ENCODE measurements around the gene MEAF6. TPM values are rescaled to one million over a fixed set of nuclear protein-coding genes. Genes with fewer than 3 reads are reported as not detected.

MEAF6 gene
- total and polyA plus RNA-seq, 2 of the 4 experiments (the other 2 are of a cell fraction): 36.2 to 40.7 TPM

GRCh38 chr1:37453647-37454046 lies 60.9 kb downstream of the MEAF6 start:
- Histone ChIP-seq H3K4me1 (ENCODE audit: control insufficient read depth, insufficient read depth, low read length) (peaks cover 4% of the 10 kb centered on the region), H3K9ac (ENCODE audit: low read depth, low read length) (no peak overlapping the region), H3K14ac (replicated peaks; ENCODE audit: low read depth, low read length) (no peak overlapping the region), H3K9me1 (ENCODE audit: insufficient read depth, low read length) (no peaks in the 10 kb centered on the region), H3K18ac (ENCODE audit: low read depth, low read length) (no peak overlapping the region), H3K4me3 (ENCODE audit: insufficient read depth, low read depth, low read length) (no peak overlapping the region), H4K5ac (ENCODE audit: low read depth, low read length) (no peak overlapping the region), H3K36me3 (ENCODE audit: control insufficient read depth, insufficient read depth, low read length) (no peaks in the 10 kb centered on the region), H3K56ac (ENCODE audit: extremely low read depth, insufficient read depth, low read length) (no peak overlapping the region), H2BK20ac (ENCODE audit: low read depth, low read length) (no peak overlapping the region), H3K4me2 (ENCODE audit: low read depth, low read length) (no peak overlapping the region), H3K79me1 (ENCODE audit: low read depth in 1 of 2, low read length in 2 of 2) (peaks cover 0 to 3% of the 10 kb centered on the region in 2 experiments; a peak in 1 of 4 replicates), H2BK120ac (ENCODE audit: low read depth, low read length) (no peak overlapping the region), H4K8ac (ENCODE audit: low read depth in 2 of 2, low read length in 2 of 2) (no peak overlapping the region), H2AK5ac (ENCODE audit: low read depth, low read length) (no peak overlapping the region), H2AK9ac (replicated peaks; ENCODE audit: low read depth, low read length, poor library complexity) (no peak overlapping the region), H3K27ac (ENCODE audit: insufficient read depth, low read length) (no peak overlapping the region), H2AFZ (replicated peaks; ENCODE audit: low read length, poor library complexity) (no peak overlapping the region), H4K20me1 (ENCODE audit: insufficient read depth, low read length) (no peaks in the 10 kb centered on the region), H3K9me3 (ENCODE audit: control insufficient read depth, insufficient read depth, low read length) (no peaks in the 10 kb centered on the region), H3K27me3 (ENCODE audit: control insufficient read depth, insufficient read depth, low read length) (no peaks in the 10 kb centered on the region; the same call in 1 of the 2 replicates), H3K4ac (ENCODE audit: low read depth, low read length) (no peak overlapping the region), H2BK15ac (ENCODE audit: low read depth, low read length) (no peak overlapping the region), H2BK5ac (ENCODE audit: low read depth, low read length, poor library complexity, severe bottlenecking) (no peak overlapping the region), H4K91ac (ENCODE audit: insufficient read depth, low read depth, low read length) (no peak overlapping the region), H3K23ac (ENCODE audit: low read depth, low read length) (no peak overlapping the region)
- no peak for TF ChIP-seq SMC3 (IDR thresholded peaks at IDR 0.05; ENCODE audit: low read depth, low read length)
- no peak for TF ChIP-seq FOS (IDR thresholded peaks at IDR 0.05; ENCODE audit: low read depth, low read length)
- no peak for TF ChIP-seq NFE2L2 (IDR thresholded peaks at IDR 0.05; ENCODE audit: low read depth, low read length)
- TF ChIP-seq POLR2A (IDR thresholded peaks at IDR 0.05; ENCODE audit: low read depth, low read length): no peak
- no peak for TF ChIP-seq RAD21 (IDR thresholded peaks at IDR 0.05; ENCODE audit: low read length)
- TF ChIP-seq, protein P1, sequence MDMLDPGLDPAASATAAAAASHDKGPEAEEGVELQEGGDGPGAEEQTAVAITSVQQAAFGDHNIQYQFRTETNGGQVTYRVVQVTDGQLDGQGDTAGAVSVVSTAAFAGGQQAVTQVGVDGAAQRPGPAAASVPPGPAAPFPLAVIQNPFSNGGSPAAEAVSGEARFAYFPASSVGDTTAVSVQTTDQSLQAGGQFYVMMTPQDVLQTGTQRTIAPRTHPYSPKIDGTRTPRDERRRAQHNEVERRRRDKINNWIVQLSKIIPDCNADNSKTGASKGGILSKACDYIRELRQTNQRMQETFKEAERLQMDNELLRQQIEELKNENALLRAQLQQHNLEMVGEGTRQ (IDR thresholded peaks at IDR 0.05; ENCODE audit: low read depth, low read length): no peak
- TF ChIP-seq BHLHE40 (IDR thresholded peaks at IDR 0.05; ENCODE audit: low read depth, low read length): no peak
- TF ChIP-seq MAFK (IDR thresholded peaks at IDR 0.05; ENCODE audit: low read depth, low read length): no peak
- no peak for TF ChIP-seq MXI1 (IDR thresholded peaks at IDR 0.05; ENCODE audit: borderline replicate concordance, low read depth, low read length)
- TF ChIP-seq RFX5 (IDR thresholded peaks at IDR 0.05; ENCODE audit: low read depth, low read length): no peak
- no peak for TF ChIP-seq CHD1 (IDR thresholded peaks at IDR 0.05; ENCODE audit: low read depth, low read length)
- no peak for TF ChIP-seq CTCF (conservative IDR thresholded peaks at IDR 0.05; ENCODE audit: low read depth, low read length)
- TF ChIP-seq RCOR1 (IDR thresholded peaks at IDR 0.05; ENCODE audit: insufficient replicate concordance, low read length): no peak
- TF ChIP-seq MAZ (IDR thresholded peaks at IDR 0.05; ENCODE audit: borderline replicate concordance, low read depth, low read length): no peak
- no peak for TF ChIP-seq CEBPB (IDR thresholded peaks at IDR 0.05; ENCODE audit: low read depth, low read length)
- in situ Hi-C loops (cut with MboI; ENCODE audit: low sequenced_read_pairs) (loop anchor here (5.0 to 10.0 kb wide), 2 partner anchors 34 to 231 kb away; no protein-coding TSS in a partner anchor), intact Hi-C loops (cut with micrococcal nuclease) (loop anchor here (10.0 kb wide), 1 partner anchor 121 kb away; no protein-coding TSS in a partner anchor), dilution Hi-C loops (cut with HindIII; ENCODE audit: low sequenced_read_pairs, unreplicated experiment) (no loop called here)
- BruUV-seq (replicated peaks): no TSS peak
- no peak for DNase-seq
- no peak for ATAC-seq (ENCODE audit: low read depth)
- ChIA-PET CTCF (interaction anchor here (1.0 to 5.7 kb wide), 5 partner anchors 12 to 40 kb away, joined by 3 to 49 read pairs (median 3); no protein-coding TSS in a partner anchor), POLR2A (ENCODE audit: unreplicated experiment) (no interaction called here)
- 86% methylated on average over 4 of the region's 7 CpGs; no CpG with 5 or more reads in 1 of the 2 experiments for WGBS, 2 experiments (ENCODE audit: extremely low coverage in 2 of 2, insufficient read length in 1 of 2)
